NCI-H2227 (cell line): ENCODE data around the gene NFIA.
A peak's percentile ranks its signal among the peaks of the same experiment; 100 is the strongest.

Experiments used
- DNase-seq: peaks from one replicate; lab custom pipeline; 2025; ENCODE audit not compliant: unreplicated experiment; lab: John Stamatoyannopoulos, UW

NFIA gene

GRCh38 chr1:61082311-61083012 lies at the start of gene NFIA:
Gene NFIA (plus strand): TSS chr1:61082561.
- peak; percentile 66 for DNase-seq

- DNase-seq = no peak
Measured at GRCh38 chr1:61035880-61036279, 46.5 kb upstream of the NFIA start.

GRCh38 chr1:61042466-61043009 lies 39.8 kb upstream of the NFIA start:
- no peak for DNase-seq

GRCh38 chr1:61043010-61043820 lies 39.1 kb upstream of the NFIA start:
- peak; percentile 82 for DNase-seq

- DNase-seq = no peak
Measured at GRCh38 chr1:61046434-61046833, 35.9 kb upstream of the NFIA start.

GRCh38 chr1:61047061-61047460 lies 35.3 kb upstream of the NFIA start:
- no peak for DNase-seq

- peak; percentile 90 for DNase-seq
Measured at GRCh38 chr1:61049850-61050540, 32.4 kb upstream of the NFIA start.

GRCh38 chr1:61050541-61051442 lies 31.6 kb upstream of the NFIA start:
- peak; percentile 64 for DNase-seq

GRCh38 chr1:61051443-61051718 lies 31.0 kb upstream of the NFIA start:
- no peak for DNase-seq

GRCh38 chr1:61051719-61052394 lies 30.5 kb upstream of the NFIA start:
- DNase-seq = no peak

GRCh38 chr1:61052395-61053225 lies 29.8 kb upstream of the NFIA start:
- DNase-seq = no peak

GRCh38 chr1:61053226-61053711 lies 29.1 kb upstream of the NFIA start:
- DNase-seq = no peak

- no peak for DNase-seq
Measured at GRCh38 chr1:61053712-61054600, 28.4 kb upstream of the NFIA start.

GRCh38 chr1:61054601-61054993 lies 27.8 kb upstream of the NFIA start:
- DNase-seq = no peak

- no peak for DNase-seq
Measured at GRCh38 chr1:61055110-61055614, 27.2 kb upstream of the NFIA start.

GRCh38 chr1:61056196-61056572 lies 26.2 kb upstream of the NFIA start:
- no peak for DNase-seq

GRCh38 chr1:61056573-61057439 lies 25.6 kb upstream of the NFIA start:
- peak; percentile 62 for DNase-seq
